Mucosa of gallbladder (tissue), 1 donor: ENCODE measurements around the gene KIAA1217. TPM values are rescaled to one million over a fixed set of nuclear protein-coding genes. Genes with fewer than 3 reads are reported as not detected.

Experiments used
- DNase-seq: peaks from one replicate; pipeline ENCODE4 v3.0.0-alpha.2; 2020; ENCODE audit warnings: low spot score
- total RNA-seq: library from RNA; stranded (reverse); gene quantifications from one replicate; pipeline ENCODE4 v1.2.1, GENCODE V29; 2021
- donor health status: DM: no; HTN: no; CAD: no.

Gene KIAA1217
- total RNA-seq, 1 donor from 2014 or later = 44.0 TPM

- no peak for DNase-seq
Measured at GRCh38 chr10:24550680-24551079, 341.7 kb downstream of the KIAA1217 start.

GRCh38 chr10:24551161-24551560 is 342.2 kb downstream of the KIAA1217 start:
- no peak for DNase-seq

GRCh38 chr10:24552346-24553016 is 343.5 kb downstream of the KIAA1217 start:
- peak; percentile 72 for DNase-seq

- no peak for DNase-seq
Measured at GRCh38 chr10:24553051-24553612, 344.2 kb downstream of the KIAA1217 start.

- no peak for DNase-seq
Measured at GRCh38 chr10:24554036-24554435, 345.1 kb downstream of the KIAA1217 start.

- DNase-seq = no peak
Measured at GRCh38 chr10:24556126-24556749, 347.3 kb downstream of the KIAA1217 start.

GRCh38 chr10:24556750-24557742 is 348.1 kb downstream of the KIAA1217 start:
- no peak for DNase-seq

GRCh38 chr10:24561453-24561852 is 352.5 kb downstream of the KIAA1217 start:
- no peak for DNase-seq

- no peak for DNase-seq
Measured at GRCh38 chr10:24568042-24568441, 359.1 kb downstream of the KIAA1217 start.

- no peak for DNase-seq
Measured at GRCh38 chr10:24569330-24569796, 360.4 kb downstream of the KIAA1217 start.

GRCh38 chr10:24569828-24570657 is 361.1 kb downstream of the KIAA1217 start:
- DNase-seq = no peak

- no peak for DNase-seq
Measured at GRCh38 chr10:24570658-24571426, 361.9 kb downstream of the KIAA1217 start.

GRCh38 chr10:24571870-24572450 is 363.0 kb downstream of the KIAA1217 start:
- DNase-seq = no peak

- DNase-seq = no peak
Measured at GRCh38 chr10:24574161-24574560, 365.2 kb downstream of the KIAA1217 start.

GRCh38 chr10:24574578-24575155 is 365.7 kb downstream of the KIAA1217 start:
- no peak for DNase-seq

GRCh38 chr10:24575481-24576002 is 366.6 kb downstream of the KIAA1217 start:
- DNase-seq = no peak

GRCh38 chr10:24579448-24579847 is 370.5 kb downstream of the KIAA1217 start:
- no peak for DNase-seq

- DNase-seq = no peak
Measured at GRCh38 chr10:24579906-24580305, 371.0 kb downstream of the KIAA1217 start.

GRCh38 chr10:24589265-24589664 is 380.3 kb downstream of the KIAA1217 start:
- no peak for DNase-seq
